HepG2 (cell line): Measurements from ENCODE around the gene CABLES1. TPM values are rescaled to one million over a fixed set of nuclear protein-coding genes. Genes with fewer than 3 reads are reported as not detected.

Experiments
- ATF7-NPFF ChIP-seq: sonication (generic); formaldehyde crosslinking; IDR thresholded peaks from 2 replicates; pipeline ENCODE4 v1.8.1; 2023; ENCODE audit warnings: mild to moderate bottlenecking, low read depth, missing genetic modification reagents, moderate library complexity
- CBFB ChIP-seq: sonication (generic); formaldehyde crosslinking; IDR thresholded peaks from 2 replicates; pipeline ENCODE4 v1.4.0; 2020; ENCODE audit warnings: missing genetic modification reagents
- CENPT ChIP-seq: sonication (generic); formaldehyde crosslinking; IDR thresholded peaks from 2 replicates; pipeline ENCODE4 v1.8.0; 2022; ENCODE audit warnings: low read depth, mild to moderate bottlenecking, moderate library complexity, missing genetic modification reagents
- FOXA3 ChIP-seq: IDR thresholded peaks from 2 replicates; pipeline ENCODE4 v1.6.1; 2016; ENCODE audit warnings: missing genetic modification reagents, missing compliant biosample characterization
- GATAD1 ChIP-seq: IDR thresholded peaks from 2 replicates; pipeline ENCODE4 v1.6.1; 2016; ENCODE audit warnings: missing genetic modification reagents, missing compliant biosample characterization
- HMGA1 ChIP-seq: sonication (generic); formaldehyde crosslinking; conservative IDR thresholded peaks from 2 replicates; pipeline ENCODE4 v1.4.0; 2020; ENCODE audit warnings: missing genetic modification reagents
- ISL2 ChIP-seq: sonication (generic); formaldehyde crosslinking; IDR thresholded peaks from 2 replicates; pipeline ENCODE4 v1.5.0; 2020; ENCODE audit warnings: missing genetic modification reagents
- PHF8 ChIP-seq: sonication (generic); formaldehyde crosslinking; IDR thresholded peaks from 2 replicates; pipeline ENCODE4 v1.5.0; 2020; ENCODE audit warnings: missing genetic modification reagents
- SALL2 ChIP-seq: sonication (generic); formaldehyde crosslinking; IDR thresholded peaks from 2 replicates; pipeline ENCODE4 v1.8.1; 2023; ENCODE audit warnings: mild to moderate bottlenecking, missing genetic modification reagents, inconsistent platforms
- TBX3 ChIP-seq: fragments of 450-650 bp; IDR thresholded peaks from 2 replicates; pipeline ENCODE4 v1.6.1; 2017; ENCODE audit warnings: antibody characterized with exemption, mild to moderate bottlenecking, inconsistent platforms, borderline replicate concordance
- ZC3H13 ChIP-seq: sonication (generic); formaldehyde crosslinking; IDR thresholded peaks from 2 replicates; pipeline ENCODE4 v1.8.1; 2023; ENCODE audit warnings: mild to moderate bottlenecking, missing genetic modification reagents, moderate library complexity
- ZMYM3 ChIP-seq: sonication (generic); formaldehyde crosslinking; IDR thresholded peaks from 2 replicates; pipeline ENCODE4 v1.5.1; 2020; ENCODE audit warnings: mild to moderate bottlenecking, missing genetic modification reagents
- ZNF124 ChIP-seq: sonication (generic); formaldehyde crosslinking; IDR thresholded peaks from 2 replicates; pipeline ENCODE4 v1.4.0; 2020; ENCODE audit warnings: missing genetic modification reagents
- ZNF331 ChIP-seq: sonication (generic); formaldehyde crosslinking; IDR thresholded peaks from 2 replicates; pipeline ENCODE4 v1.4.0; 2020; ENCODE audit warnings: missing genetic modification reagents
- ZNF556 ChIP-seq: sonication (generic); formaldehyde crosslinking; IDR thresholded peaks from 2 replicates; pipeline ENCODE4 v1.4.0; 2020; ENCODE audit warnings: mild to moderate bottlenecking, missing genetic modification reagents, borderline replicate concordance
- ZNF569 ChIP-seq: sonication (generic); formaldehyde crosslinking; IDR thresholded peaks from 2 replicates; pipeline ENCODE4 v1.5.0; 2020; ENCODE audit warnings: mild to moderate bottlenecking, missing genetic modification reagents, moderate library complexity, borderline replicate concordance
- ZNF619 ChIP-seq: sonication (generic); formaldehyde crosslinking; IDR thresholded peaks from 2 replicates; pipeline ENCODE4 v1.4.0; 2020; ENCODE audit warnings: mild to moderate bottlenecking, missing genetic modification reagents
- ZNF83 ChIP-seq: sonication (generic); formaldehyde crosslinking; IDR thresholded peaks from 2 replicates; pipeline ENCODE4 v1.4.0; 2020; ENCODE audit warnings: missing genetic modification reagents, mild to moderate bottlenecking, borderline replicate concordance
- polyA plus RNA-seq, 8 experiments: library from polyadenylated mRNA; depleted of rRNA in 3 of 8; stranded (reverse) in 7 of 8; unstranded in 1 of 8; fragments of >200 nt; fragmentation: Illumina TruSeq in 4 of 8; extraction: Trizol in 4 of 8; gene quantifications; 2 replicates each; pipeline versions ENCODE4 v1.2.1 to v1.2.3, GENCODE V29; 2011 to 2016; ENCODE audit warnings: low read depth in 4 of 8, missing spikeins in 1 of 8, mixed read lengths in 1 of 8; ENCODE audit not compliant: insufficient read depth in 1 of 8
- total RNA-seq, 5 experiments: library from RNA; depleted of rRNA; stranded (reverse); fragments of >200 nt; fragmentation: Illumina TruSeq; extraction: Trizol; gene quantifications; 2 replicates each; pipeline ENCODE4 v1.2.3, GENCODE V29; 2016; ENCODE audit warnings: low read depth in 1 of 5
- TF ChIP-seq, protein P1 (sequence below): sonication (generic); formaldehyde crosslinking; IDR thresholded peaks from 2 replicates; pipeline ENCODE4 v1.8.0; 2022; ENCODE audit warnings: mild to moderate bottlenecking, missing genetic modification reagents, moderate library complexity
- TF ChIP-seq, protein P2 (sequence below): IDR thresholded peaks from 2 replicates; pipeline ENCODE4 v1.6.1; 2016; ENCODE audit warnings: low read depth, control low read depth
- TF ChIP-seq, protein P3 (sequence below): sonication (generic); formaldehyde crosslinking; IDR thresholded peaks from 2 replicates; pipeline ENCODE4 v1.8.1; 2023; ENCODE audit warnings: missing genetic modification reagents, mild to moderate bottlenecking, borderline replicate concordance
- TF ChIP-seq, protein P4 (sequence below): sonication (generic); formaldehyde crosslinking; IDR thresholded peaks from 2 replicates; pipeline ENCODE4 v1.4.0; 2020; ENCODE audit warnings: missing genetic modification reagents, borderline replicate concordance

The CABLES1 gene
- total and polyA plus RNA-seq, 2 of the 13 experiments (the other 11 are each of a cell fraction or from before 2014, with no cell fraction given): 14.7 to 25.8 TPM

DNA sequence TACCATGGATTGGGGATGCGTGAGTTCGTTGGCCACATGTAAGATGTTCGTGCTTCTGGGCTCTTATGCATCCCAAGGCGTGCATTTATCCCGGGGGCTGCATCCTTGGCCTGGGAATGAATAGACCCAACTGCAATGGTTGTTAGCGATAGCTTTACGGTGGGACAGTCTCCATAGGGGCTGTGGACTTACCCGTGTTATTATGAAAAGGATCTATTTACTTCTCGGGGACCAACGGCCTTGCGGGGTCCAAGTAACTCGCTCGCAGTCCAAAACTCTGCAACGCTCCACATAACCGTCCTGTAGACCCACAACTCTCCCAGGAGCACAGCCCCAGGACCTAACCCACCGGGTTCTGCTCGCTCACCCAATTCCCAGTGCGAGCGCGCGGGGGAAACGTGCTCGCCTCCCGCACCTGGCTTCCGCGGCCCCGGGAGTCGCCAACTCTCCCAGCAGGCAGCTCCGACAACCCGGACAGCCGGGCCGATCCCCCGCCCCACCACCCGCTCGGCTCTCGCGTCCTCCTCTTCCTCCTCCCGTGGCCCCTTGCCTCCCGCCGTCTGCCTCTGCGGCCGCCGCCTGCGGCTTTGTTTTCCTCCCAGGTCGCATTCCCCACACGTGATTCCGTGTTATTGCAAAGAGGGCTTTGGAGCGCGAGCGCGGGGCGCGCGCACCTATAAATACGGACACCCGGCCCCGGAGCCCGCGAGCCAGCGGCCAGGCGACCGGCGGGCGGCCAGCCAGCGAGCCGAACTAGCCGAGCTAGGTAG lies at the start of gene CABLES1 (continued):
- no peak for TF ChIP-seq ATF7-NPFF (CRISPR knock-in tag)
- no peak for TF ChIP-seq ZNF556 (CRISPR knock-in tag)
- TF ChIP-seq ISL2 (CRISPR knock-in tag): no peak
- TF ChIP-seq PHF8: peak; percentile 75
- TF ChIP-seq ZNF83 (CRISPR knock-in tag): no peak
- no peak for TF ChIP-seq ZNF569 (CRISPR knock-in tag)
- peak; percentile 57; the same call in 1 of the 2 replicates for TF ChIP-seq FOXA3
- no peak for TF ChIP-seq ZNF124 (CRISPR knock-in tag)
- 0 out of 2 replicates have a peak, but pooled peaks have one; percentile 57 for TF ChIP-seq GATAD1 (CRISPR knock-in tag)
- peak; percentile 45; the same call in 1 of the 2 replicates for TF ChIP-seq CBFB (CRISPR knock-in tag)
- no peak; the same call in 1 of the 2 replicates for TF ChIP-seq ZMYM3
- TF ChIP-seq, protein P1, sequence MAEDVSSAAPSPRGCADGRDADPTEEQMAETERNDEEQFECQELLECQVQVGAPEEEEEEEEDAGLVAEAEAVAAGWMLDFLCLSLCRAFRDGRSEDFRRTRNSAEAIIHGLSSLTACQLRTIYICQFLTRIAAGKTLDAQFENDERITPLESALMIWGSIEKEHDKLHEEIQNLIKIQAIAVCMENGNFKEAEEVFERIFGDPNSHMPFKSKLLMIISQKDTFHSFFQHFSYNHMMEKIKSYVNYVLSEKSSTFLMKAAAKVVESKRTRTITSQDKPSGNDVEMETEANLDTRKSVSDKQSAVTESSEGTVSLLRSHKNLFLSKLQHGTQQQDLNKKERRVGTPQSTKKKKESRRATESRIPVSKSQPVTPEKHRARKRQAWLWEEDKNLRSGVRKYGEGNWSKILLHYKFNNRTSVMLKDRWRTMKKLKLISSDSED (CRISPR knock-in tag): no peak
- TF ChIP-seq ZNF619 (CRISPR knock-in tag): 0 out of 2 replicates have a peak, but pooled peaks have one; percentile 20
- no peak for TF ChIP-seq ZC3H13
- TF ChIP-seq, protein P2, sequence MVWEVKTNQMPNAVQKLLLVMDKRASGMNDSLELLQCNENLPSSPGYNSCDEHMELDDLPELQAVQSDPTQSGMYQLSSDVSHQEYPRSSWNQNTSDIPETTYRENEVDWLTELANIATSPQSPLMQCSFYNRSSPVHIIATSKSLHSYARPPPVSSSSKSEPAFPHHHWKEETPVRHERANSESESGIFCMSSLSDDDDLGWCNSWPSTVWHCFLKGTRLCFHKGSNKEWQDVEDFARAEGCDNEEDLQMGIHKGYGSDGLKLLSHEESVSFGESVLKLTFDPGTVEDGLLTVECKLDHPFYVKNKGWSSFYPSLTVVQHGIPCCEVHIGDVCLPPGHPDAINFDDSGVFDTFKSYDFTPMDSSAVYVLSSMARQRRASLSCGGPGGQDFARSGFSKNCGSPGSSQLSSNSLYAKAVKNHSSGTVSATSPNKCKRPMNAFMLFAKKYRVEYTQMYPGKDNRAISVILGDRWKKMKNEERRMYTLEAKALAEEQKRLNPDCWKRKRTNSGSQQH (CRISPR knock-in tag): no peak
- TF ChIP-seq SALL2 (CRISPR knock-in tag): no peak; the same call in 1 of the 2 replicates
- TF ChIP-seq, protein P3, sequence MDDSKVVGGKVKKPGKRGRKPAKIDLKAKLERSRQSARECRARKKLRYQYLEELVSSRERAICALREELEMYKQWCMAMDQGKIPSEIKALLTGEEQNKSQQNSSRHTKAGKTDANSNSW (CRISPR knock-in tag): no peak
- TF ChIP-seq CENPT (CRISPR knock-in tag): no peak
- peak; percentile 58 for TF ChIP-seq ZNF331
- TF ChIP-seq, protein P4, sequence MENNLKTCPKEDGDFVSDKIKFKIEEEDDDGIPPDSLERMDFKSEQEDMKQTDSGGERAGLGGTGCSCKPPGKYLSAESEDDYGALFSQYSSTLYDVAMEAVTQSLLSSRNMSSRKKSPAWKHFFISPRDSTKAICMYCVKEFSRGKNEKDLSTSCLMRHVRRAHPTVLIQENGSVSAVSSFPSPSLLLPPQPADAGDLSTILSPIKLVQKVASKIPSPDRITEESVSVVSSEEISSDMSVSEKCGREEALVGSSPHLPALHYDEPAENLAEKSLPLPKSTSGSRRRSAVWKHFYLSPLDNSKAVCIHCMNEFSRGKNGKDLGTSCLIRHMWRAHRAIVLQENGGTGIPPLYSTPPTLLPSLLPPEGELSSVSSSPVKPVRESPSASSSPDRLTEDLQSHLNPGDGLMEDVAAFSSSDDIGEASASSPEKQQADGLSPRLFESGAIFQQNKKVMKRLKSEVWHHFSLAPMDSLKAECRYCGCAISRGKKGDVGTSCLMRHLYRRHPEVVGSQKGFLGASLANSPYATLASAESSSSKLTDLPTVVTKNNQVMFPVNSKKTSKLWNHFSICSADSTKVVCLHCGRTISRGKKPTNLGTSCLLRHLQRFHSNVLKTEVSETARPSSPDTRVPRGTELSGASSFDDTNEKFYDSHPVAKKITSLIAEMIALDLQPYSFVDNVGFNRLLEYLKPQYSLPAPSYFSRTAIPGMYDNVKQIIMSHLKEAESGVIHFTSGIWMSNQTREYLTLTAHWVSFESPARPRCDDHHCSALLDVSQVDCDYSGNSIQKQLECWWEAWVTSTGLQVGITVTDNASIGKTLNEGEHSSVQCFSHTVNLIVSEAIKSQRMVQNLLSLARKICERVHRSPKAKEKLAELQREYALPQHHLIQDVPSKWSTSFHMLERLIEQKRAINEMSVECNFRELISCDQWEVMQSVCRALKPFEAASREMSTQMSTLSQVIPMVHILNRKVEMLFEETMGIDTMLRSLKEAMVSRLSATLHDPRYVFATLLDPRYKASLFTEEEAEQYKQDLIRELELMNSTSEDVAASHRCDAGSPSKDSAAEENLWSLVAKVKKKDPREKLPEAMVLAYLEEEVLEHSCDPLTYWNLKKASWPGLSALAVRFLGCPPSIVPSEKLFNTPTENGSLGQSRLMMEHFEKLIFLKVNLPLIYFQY (CRISPR knock-in tag): peak; percentile 56; the same call in 1 of the 2 replicates
- TF ChIP-seq TBX3: peak; percentile 67; the same call in 1 of the 2 replicates
- TF ChIP-seq HMGA1: no peak
